A549 (cell line): ENCODE results near the gene OBP2A.

ENCODE experiments used
- CHD2 ChIP-seq: fragments of 150-350 bp; IDR thresholded peaks from 2 replicates; pipeline ENCODE4 v1.6.1; 2014; ENCODE audit warnings: low read length; ENCODE audit not compliant: partially characterized antibody
- HDAC2 ChIP-seq: fragments of 200-600 bp; sonication (generic); IDR thresholded peaks from 2 replicates; pipeline ENCODE4 v1.6.1; 2016
- MAFK ChIP-seq: fragments of 450-650 bp; IDR thresholded peaks from 2 replicates; pipeline ENCODE4 v1.6.1; 2014; ENCODE audit not compliant: partially characterized antibody
- NFE2L2 ChIP-seq: fragments of 150-350 bp; conservative IDR thresholded peaks from 2 replicates; pipeline ENCODE4 v1.6.1; 2014; ENCODE audit warnings: low read length
- POLR2A ChIP-seq: IDR thresholded peaks from 2 replicates; pipeline ENCODE4 v1.6.1; 2012; ENCODE audit warnings: mild to moderate bottlenecking, low read length
- RAD21 ChIP-seq, 2 experiments: fragments of >200 bp in 1 of 2; sonication (Bioruptor Twin) in 1 of 2; formaldehyde crosslinking in 1 of 2; IDR thresholded peaks in 1 of 2; conservative IDR thresholded peaks in 1 of 2; 2 replicates in 1 of 2; 3 replicates in 1 of 2; pipeline ENCODE4 v1.6.1; 2012 to 2018; ENCODE audit warnings: inconsistent platforms in 1 of 2
- RARB ChIP-seq: fragments of 250-450 bp; sonication (Bioruptor Pico); IDR thresholded peaks from 2 replicates; pipeline ENCODE4 v1.8.0; 2021; ENCODE audit warnings: mild to moderate bottlenecking, moderate library complexity
- SMC3 ChIP-seq: fragments of >200 bp; sonication (Bioruptor Twin); formaldehyde crosslinking; IDR thresholded peaks from 3 replicates; pipeline ENCODE4 v1.6.1; 2018; ENCODE audit warnings: inconsistent platforms
- ZNF302 ChIP-seq: fragments of 250-450 bp; sonication (Bioruptor Pico); IDR thresholded peaks from 2 replicates; pipeline ENCODE4 v1.9.0; 2021; ENCODE audit warnings: inconsistent platforms, mild to moderate bottlenecking, moderate library complexity
- TF ChIP-seq, protein P1 (sequence below): IDR thresholded peaks from 2 replicates; pipeline ENCODE4 v1.6.1; 2012
- TF ChIP-seq, protein P2 (sequence below): fragments of >200 bp; sonication (Bioruptor Twin); formaldehyde crosslinking; IDR thresholded peaks from 3 replicates; pipeline ENCODE4 v1.5.1; 2016
- TF ChIP-seq, protein P3 (sequence below): fragments of >200 bp; sonication (Bioruptor Twin); formaldehyde crosslinking; IDR thresholded peaks from 3 replicates; pipeline ENCODE4 v1.6.1; 2016
- TF ChIP-seq, protein P4 (sequence below): IDR thresholded peaks from 2 replicates; pipeline ENCODE4 v1.6.1; 2012
- TF ChIP-seq, protein P5 (sequence below): fragments of 200-600 bp; sonication (generic); IDR thresholded peaks from 2 replicates; pipeline ENCODE4 v1.6.1; 2016; ENCODE audit warnings: antibody characterized with exemption, mild to moderate bottlenecking, moderate library complexity

DNA sequence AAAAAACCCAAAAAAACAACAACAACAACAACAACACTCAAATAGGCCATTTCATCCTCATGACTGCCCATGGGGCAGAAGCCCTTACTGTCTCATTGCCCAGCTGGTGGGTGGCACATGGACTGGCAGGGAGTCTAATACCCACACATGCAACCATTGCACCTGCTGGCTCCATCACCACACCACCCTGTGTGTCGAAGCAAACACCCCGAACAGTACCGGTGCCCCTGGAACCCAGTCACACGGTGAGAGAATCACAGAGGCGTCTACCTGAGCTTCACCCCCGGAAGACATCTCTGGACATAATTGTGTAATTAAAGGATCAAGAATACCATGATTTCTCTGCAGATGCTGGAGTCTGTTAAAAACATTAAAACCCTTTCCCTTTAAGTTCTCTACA, 22.1 kb downstream of the OBP2A start:
- TF ChIP-seq POLR2A (no peak), NFE2L2 (no peak), SMC3 (no peak), ZNF302 (no peak), MAFK (no peak), RARB (no peak), RAD21 (conservative IDR thresholded peaks at IDR 0.05 in 1 of 2, IDR thresholded peaks at IDR 0.05 in 1 of 2) (no peak), HDAC2 (no peak), CHD2 (no peak)
- TF ChIP-seq, protein P1, sequence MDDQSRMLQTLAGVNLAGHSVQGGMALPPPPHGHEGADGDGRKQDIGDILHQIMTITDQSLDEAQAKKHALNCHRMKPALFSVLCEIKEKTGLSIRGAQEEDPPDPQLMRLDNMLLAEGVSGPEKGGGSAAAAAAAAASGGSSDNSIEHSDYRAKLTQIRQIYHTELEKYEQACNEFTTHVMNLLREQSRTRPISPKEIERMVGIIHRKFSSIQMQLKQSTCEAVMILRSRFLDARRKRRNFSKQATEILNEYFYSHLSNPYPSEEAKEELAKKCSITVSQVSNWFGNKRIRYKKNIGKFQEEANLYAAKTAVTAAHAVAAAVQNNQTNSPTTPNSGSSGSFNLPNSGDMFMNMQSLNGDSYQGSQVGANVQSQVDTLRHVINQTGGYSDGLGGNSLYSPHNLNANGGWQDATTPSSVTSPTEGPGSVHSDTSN: no peak
- TF ChIP-seq, protein P2, sequence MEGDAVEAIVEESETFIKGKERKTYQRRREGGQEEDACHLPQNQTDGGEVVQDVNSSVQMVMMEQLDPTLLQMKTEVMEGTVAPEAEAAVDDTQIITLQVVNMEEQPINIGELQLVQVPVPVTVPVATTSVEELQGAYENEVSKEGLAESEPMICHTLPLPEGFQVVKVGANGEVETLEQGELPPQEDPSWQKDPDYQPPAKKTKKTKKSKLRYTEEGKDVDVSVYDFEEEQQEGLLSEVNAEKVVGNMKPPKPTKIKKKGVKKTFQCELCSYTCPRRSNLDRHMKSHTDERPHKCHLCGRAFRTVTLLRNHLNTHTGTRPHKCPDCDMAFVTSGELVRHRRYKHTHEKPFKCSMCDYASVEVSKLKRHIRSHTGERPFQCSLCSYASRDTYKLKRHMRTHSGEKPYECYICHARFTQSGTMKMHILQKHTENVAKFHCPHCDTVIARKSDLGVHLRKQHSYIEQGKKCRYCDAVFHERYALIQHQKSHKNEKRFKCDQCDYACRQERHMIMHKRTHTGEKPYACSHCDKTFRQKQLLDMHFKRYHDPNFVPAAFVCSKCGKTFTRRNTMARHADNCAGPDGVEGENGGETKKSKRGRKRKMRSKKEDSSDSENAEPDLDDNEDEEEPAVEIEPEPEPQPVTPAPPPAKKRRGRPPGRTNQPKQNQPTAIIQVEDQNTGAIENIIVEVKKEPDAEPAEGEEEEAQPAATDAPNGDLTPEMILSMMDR: no peak
- TF ChIP-seq, protein P3, sequence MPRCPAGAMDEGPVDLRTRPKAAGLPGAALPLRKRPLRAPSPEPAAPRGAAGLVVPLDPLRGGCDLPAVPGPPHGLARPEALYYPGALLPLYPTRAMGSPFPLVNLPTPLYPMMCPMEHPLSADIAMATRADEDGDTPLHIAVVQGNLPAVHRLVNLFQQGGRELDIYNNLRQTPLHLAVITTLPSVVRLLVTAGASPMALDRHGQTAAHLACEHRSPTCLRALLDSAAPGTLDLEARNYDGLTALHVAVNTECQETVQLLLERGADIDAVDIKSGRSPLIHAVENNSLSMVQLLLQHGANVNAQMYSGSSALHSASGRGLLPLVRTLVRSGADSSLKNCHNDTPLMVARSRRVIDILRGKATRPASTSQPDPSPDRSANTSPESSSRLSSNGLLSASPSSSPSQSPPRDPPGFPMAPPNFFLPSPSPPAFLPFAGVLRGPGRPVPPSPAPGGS: no peak
- TF ChIP-seq, protein P4, sequence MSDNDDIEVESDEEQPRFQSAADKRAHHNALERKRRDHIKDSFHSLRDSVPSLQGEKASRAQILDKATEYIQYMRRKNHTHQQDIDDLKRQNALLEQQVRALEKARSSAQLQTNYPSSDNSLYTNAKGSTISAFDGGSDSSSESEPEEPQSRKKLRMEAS: no peak
- TF ChIP-seq, protein P5, sequence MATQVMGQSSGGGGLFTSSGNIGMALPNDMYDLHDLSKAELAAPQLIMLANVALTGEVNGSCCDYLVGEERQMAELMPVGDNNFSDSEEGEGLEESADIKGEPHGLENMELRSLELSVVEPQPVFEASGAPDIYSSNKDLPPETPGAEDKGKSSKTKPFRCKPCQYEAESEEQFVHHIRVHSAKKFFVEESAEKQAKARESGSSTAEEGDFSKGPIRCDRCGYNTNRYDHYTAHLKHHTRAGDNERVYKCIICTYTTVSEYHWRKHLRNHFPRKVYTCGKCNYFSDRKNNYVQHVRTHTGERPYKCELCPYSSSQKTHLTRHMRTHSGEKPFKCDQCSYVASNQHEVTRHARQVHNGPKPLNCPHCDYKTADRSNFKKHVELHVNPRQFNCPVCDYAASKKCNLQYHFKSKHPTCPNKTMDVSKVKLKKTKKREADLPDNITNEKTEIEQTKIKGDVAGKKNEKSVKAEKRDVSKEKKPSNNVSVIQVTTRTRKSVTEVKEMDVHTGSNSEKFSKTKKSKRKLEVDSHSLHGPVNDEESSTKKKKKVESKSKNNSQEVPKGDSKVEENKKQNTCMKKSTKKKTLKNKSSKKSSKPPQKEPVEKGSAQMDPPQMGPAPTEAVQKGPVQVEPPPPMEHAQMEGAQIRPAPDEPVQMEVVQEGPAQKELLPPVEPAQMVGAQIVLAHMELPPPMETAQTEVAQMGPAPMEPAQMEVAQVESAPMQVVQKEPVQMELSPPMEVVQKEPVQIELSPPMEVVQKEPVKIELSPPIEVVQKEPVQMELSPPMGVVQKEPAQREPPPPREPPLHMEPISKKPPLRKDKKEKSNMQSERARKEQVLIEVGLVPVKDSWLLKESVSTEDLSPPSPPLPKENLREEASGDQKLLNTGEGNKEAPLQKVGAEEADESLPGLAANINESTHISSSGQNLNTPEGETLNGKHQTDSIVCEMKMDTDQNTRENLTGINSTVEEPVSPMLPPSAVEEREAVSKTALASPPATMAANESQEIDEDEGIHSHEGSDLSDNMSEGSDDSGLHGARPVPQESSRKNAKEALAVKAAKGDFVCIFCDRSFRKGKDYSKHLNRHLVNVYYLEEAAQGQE: no peak
